Coronary artery (tissue), 2 donors: Measurements from ENCODE around the gene UBXN1.
"Not testable (repeated sequence)": the region's sequence is repeated elsewhere in the genome, so short reads cannot be mapped to it uniquely, and the experiment has no call there.

Experiments
- DNase-seq: peaks from one replicate; pipeline ENCODE4 v3.0.0-alpha.2; 2017; ENCODE audit warnings: low spot score
- H3K27ac ChIP-seq, 2 donors: fragments of 200-600 bp; sonication (generic); one replicate each; pipeline ENCODE4 v1.5.1; 2016 to 2019
- H3K4me3 ChIP-seq: fragments of 200-600 bp; sonication (generic); 2 replicates; pipeline ENCODE4 v1.5.1; 2016; ENCODE audit warnings: mild to moderate bottlenecking, moderate library complexity
- CTCF ChIP-seq: fragments of 200-600 bp; sonication (generic); IDR thresholded peaks from one replicate; pipeline ENCODE4 v1.5.1; 2019; ENCODE audit warnings: antibody characterized with exemption

The UBXN1 gene

DNA sequence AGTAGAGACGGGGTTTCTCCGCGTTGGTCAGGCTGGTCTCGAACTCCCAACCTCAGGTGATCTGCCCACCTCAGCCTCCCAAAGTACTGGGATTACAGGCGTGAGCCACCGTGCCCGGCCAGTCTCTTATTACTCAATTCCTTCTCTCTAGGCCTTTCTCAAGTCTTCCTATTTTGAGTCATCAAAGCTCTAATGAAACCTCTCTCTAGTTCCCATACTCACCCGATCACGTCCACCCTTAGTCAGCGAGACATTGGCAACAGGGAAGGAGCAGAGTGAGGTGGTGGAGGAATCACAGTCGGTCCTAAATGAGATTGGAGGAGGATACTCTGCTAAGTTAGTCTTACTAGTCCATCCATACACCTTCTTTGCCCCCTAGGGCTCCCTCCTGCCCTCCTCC lies 23.4 kb upstream of the UBXN1 start:
- no peak overlapping the region for H3K4me3 ChIP-seq
- no peak for TF ChIP-seq CTCF
- DNase-seq, result no peak
- no peak overlapping the region for H3K27ac ChIP-seq

GRCh38 chr11:62694455-62695167 lies 15.7 kb upstream of the UBXN1 start:
- DNase-seq, result peak; percentile 82
- no peak overlapping the region for H3K27ac ChIP-seq
- peak; percentile 74 for TF ChIP-seq CTCF
- no peak overlapping the region for H3K4me3 ChIP-seq

DNA sequence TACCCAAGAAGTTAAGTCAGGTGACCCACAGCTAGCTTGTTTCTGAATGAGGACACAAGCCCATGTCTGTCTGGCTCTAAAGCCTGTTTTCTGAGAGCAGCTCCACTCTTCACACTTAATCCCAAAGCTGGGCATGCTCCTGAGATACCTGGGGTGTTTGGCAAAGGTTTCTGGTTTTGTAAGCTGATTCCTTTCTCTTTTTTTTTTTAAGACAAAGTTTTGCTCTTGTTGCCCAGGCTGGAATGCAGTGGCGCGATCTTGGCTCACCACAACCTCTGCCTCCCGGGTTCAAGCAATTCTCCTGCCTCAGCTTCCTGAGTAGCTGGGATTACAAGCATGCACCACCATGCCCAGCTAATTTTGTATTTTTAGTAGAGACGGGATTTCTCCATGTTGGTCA lies 14.8 kb upstream of the UBXN1 start:
- not testable (repeated sequence) for DNase-seq, H3K4me3 ChIP-seq, H3K27ac ChIP-seq

- peak within 1 kb of the TSS; percentile 45 for H3K4me3 ChIP-seq
- DNase-seq, result peak; percentile 83
- H3K27ac ChIP-seq, result peak within 1 kb of the TSS; percentile 42 to 74
- no peak for TF ChIP-seq CTCF
Measured at GRCh38 chr11:62689421-62690183, 10.7 kb upstream of the UBXN1 start, which contains the start of gene LRRN4CL. TSS of gene LRRN4CL (minus strand) at chr11:62689530. CDS start at chr11:62688508, 1,022 bp downstream.

DNA sequence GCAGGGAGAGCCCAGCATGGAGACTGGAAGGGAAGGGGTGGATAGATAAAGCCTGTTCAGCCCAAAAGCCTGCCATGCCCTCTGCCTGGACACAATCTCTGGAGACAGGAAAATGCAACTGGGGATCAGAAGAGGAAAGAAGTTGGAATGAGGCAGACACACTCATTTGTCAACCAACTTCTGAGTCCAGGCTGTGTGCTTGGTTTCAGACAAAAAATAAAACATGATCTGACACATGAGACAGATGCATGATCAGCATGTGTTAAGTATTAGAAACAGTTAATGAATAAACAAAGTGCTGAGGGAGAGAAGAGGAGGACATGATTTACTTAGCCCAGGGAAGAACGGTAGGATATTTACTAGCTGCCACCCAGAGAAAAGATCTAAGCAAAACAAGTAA lies 9.6 kb upstream of the UBXN1 start:
- Histone ChIP-seq H3K27ac (peak overlapping the region in 1 of 2 donors; percentile 23), H3K4me3 (peak overlapping the region; percentile 39)
- DNase-seq, result no peak
- TF ChIP-seq CTCF, result no peak

GRCh38 chr11:62687508-62688396 lies 8.9 kb upstream of the UBXN1 start:
- Histone ChIP-seq H3K27ac (peak overlapping the region in 1 of 2 donors; percentile 23), H3K4me3 (peak overlapping the region; percentile 39)
- no peak for TF ChIP-seq CTCF
- no peak for DNase-seq

GRCh38 chr11:62682518-62682917 lies 3.6 kb upstream of the UBXN1 start:
- no peak overlapping the region for H3K4me3 ChIP-seq
- TF ChIP-seq CTCF, result no peak
- H3K27ac ChIP-seq, result no peak overlapping the region
- DNase-seq, result no peak
